Prostate gland (tissue), 2 donors: Measurements from ENCODE around the gene YIPF7. TPM values are rescaled to one million over a fixed set of nuclear protein-coding genes. Genes with fewer than 3 reads are reported as not detected.

Source experiments
- DNase-seq: peaks from one replicate; pipeline ENCODE4 v3.0.0-alpha.2; 2019; ENCODE audit warnings: low spot score
- H3K27ac ChIP-seq, 2 donors: fragments of 200-600 bp; sonication (generic); 2 replicates each; pipeline ENCODE4 v1.5.1; 2017 to 2019
- H3K27me3 ChIP-seq: fragments of 200-600 bp; sonication (generic); replicated peaks from 2 replicates; pipeline ENCODE4 v1.5.1; 2019; ENCODE audit not compliant: insufficient read depth
- H3K36me3 ChIP-seq, 2 donors: fragments of 200-600 bp; sonication (generic); 1 replicate in 1 of 2; 2 replicates in 1 of 2; pipeline versions ENCODE4 v1.5.1 to v1.8.1; 2017 to 2019
- H3K4me1 ChIP-seq: fragments of 200-600 bp; sonication (generic); replicated peaks from 2 replicates; pipeline ENCODE4 v1.5.1; 2019
- H3K4me3 ChIP-seq, 2 donors: fragments of 200-600 bp; sonication (generic); 2 replicates each; pipeline ENCODE4 v1.5.1; 2017 to 2019
- H3K9me3 ChIP-seq: fragments of 200-600 bp; sonication (generic); 2 replicates; pipeline ENCODE4 v1.5.1; 2017
- POLR2A ChIP-seq: fragments of 450-650 bp; IDR thresholded peaks from one replicate; pipeline ENCODE4 v1.6.1; 2016; ENCODE audit warnings: antibody characterized with exemption, mild to moderate bottlenecking
- POLR2AphosphoS5 ChIP-seq: sonication (generic); formaldehyde crosslinking; IDR thresholded peaks from one replicate; pipeline ENCODE4 v1.6.1; 2017; ENCODE audit warnings: antibody characterized with exemption
- WGBS: methylation state at CpG from one replicate; pipeline ENCODE4 v1.1.5; 2018; 5-methylcytosine and 5-hydroxymethylcytosine counted together
- intact Hi-C: fragments of 100-400 bp; cut with DNase I; formaldehyde crosslinking; loops from one replicate; pipeline ENCODE4 v1.14.2; 2022
- total RNA-seq, 2 donors: library from RNA; depleted of rRNA; stranded (reverse); fragments of >200 nt; gene quantifications; one replicate each; pipeline ENCODE4 v1.1.0, GENCODE V29; 2016
- TF ChIP-seq, protein P1 (sequence below), 4 experiments: fragments of 200-600 bp in 2 of 4; fragments of 450-650 bp in 2 of 4; sonication (generic) in 2 of 4; IDR thresholded peaks; 1 replicate in 3 of 4; 2 replicates in 1 of 4; pipeline ENCODE4 v1.5.1; 2016 to 2019; ENCODE audit warnings: antibody characterized with exemption in 4 of 4, mild to moderate bottlenecking in 2 of 4, moderate library complexity in 2 of 4

The YIPF7 gene
- total RNA-seq, 2 donors from 2014 or later: not detected

DNA sequence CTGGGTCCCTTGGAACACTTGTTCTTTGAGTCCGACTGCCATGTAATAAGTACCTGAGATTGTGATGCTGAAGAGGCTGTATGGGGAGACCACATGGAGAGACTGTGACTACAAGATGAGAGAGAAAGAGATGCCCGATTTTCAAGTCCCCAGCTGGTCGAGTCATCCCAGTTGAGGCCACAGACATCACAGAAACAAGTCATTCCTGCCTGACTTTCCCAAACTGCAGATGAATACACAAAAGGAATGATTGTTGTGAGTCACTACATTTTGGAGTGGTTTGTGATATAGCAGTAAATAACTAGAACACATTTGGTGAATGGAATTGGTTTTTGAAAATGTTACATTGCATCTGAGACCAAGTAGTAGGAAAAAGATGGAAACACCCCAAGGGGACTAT lies 9.0 kb upstream of the YIPF7 start:
- no peak for DNase-seq
- no peaks in the 10 kb centered on the region for H3K36me3 ChIP-seq
- no peak overlapping the region for H3K4me3 ChIP-seq
- no peaks in the 10 kb centered on the region for H3K9me3 ChIP-seq
- H3K27me3 ChIP-seq: no peaks in the 10 kb centered on the region
- 68% methylated on average over 3 of the region's 3 CpGs for WGBS
- no peaks in the 10 kb centered on the region for H3K4me1 ChIP-seq
- intact Hi-C loops: no loop called here
- TF ChIP-seq POLR2AphosphoS5 (no peak), POLR2A (no peak)
- TF ChIP-seq, protein P1, sequence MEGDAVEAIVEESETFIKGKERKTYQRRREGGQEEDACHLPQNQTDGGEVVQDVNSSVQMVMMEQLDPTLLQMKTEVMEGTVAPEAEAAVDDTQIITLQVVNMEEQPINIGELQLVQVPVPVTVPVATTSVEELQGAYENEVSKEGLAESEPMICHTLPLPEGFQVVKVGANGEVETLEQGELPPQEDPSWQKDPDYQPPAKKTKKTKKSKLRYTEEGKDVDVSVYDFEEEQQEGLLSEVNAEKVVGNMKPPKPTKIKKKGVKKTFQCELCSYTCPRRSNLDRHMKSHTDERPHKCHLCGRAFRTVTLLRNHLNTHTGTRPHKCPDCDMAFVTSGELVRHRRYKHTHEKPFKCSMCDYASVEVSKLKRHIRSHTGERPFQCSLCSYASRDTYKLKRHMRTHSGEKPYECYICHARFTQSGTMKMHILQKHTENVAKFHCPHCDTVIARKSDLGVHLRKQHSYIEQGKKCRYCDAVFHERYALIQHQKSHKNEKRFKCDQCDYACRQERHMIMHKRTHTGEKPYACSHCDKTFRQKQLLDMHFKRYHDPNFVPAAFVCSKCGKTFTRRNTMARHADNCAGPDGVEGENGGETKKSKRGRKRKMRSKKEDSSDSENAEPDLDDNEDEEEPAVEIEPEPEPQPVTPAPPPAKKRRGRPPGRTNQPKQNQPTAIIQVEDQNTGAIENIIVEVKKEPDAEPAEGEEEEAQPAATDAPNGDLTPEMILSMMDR (IDR thresholded peaks at IDR 0.05): no peak
- H3K27ac ChIP-seq: no peak overlapping the region

DNA sequence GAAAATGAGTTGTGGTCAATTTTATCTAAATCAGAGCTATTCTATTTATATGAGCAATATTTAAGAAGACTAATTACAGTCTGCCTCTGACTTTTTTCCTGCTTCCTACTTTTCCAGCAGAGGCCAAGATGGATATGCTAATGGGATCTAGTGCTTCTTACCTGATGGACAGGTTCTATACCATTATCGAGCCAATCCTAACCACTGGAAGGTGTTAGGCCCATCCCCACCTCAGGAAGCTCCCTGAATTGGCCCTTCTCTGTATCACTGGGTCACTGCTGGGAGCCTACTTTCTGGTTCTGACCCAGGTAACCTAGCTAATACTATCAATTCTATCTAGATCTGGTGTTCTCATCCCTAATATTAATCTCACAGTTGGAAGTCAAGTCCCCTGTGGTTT lies 577 bp upstream of the YIPF7 start:
- WGBS: 86% methylated on average over 1 of the region's 1 CpG
- Histone ChIP-seq H3K4me1 (no peaks in the 10 kb centered on the region), H3K27ac (no peak overlapping the region), H3K9me3 (no peaks in the 10 kb centered on the region), H3K4me3 (no peak overlapping the region), H3K27me3 (no peaks in the 10 kb centered on the region), H3K36me3 (no peaks in the 10 kb centered on the region)
- intact Hi-C loops: no loop called here
- no peak for DNase-seq
- TF ChIP-seq POLR2A (no peak), POLR2AphosphoS5 (no peak)
- TF ChIP-seq, protein P1 (IDR thresholded peaks at IDR 0.05): no peak

DNA sequence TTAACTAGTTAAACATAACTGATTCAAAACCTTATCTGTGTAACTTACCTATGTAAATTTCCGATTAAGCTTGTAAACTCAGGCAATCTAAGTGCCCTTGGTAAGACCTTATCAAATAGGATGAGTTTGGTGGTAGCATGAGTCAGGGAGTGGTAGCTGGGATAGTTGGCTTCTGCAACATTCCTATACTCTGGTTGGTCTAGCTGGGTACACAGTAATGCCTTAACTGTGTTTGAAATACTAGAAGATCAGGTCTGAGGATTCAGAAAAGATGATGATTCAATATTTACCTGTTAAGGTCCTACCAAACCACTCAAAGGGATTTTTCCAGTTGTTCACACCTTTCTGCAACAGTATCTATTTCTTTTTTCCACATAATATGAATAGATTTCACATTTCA lies 5.3 kb downstream of the YIPF7 start:
- WGBS: 58% methylated on average over 1 of the region's 1 CpG
- H3K27me3 ChIP-seq: no peaks in the 10 kb centered on the region
- H3K36me3 ChIP-seq: no peaks in the 10 kb centered on the region
- no peaks in the 10 kb centered on the region for H3K9me3 ChIP-seq
- TF ChIP-seq POLR2AphosphoS5 (no peak), POLR2A (no peak)
- TF ChIP-seq, protein P1 (IDR thresholded peaks at IDR 0.05): no peak
- H3K4me1 ChIP-seq: no peaks in the 10 kb centered on the region
- H3K27ac ChIP-seq: no peak overlapping the region
- no peak overlapping the region for H3K4me3 ChIP-seq
- intact Hi-C loops: no loop called here
- DNase-seq: no peak

DNA sequence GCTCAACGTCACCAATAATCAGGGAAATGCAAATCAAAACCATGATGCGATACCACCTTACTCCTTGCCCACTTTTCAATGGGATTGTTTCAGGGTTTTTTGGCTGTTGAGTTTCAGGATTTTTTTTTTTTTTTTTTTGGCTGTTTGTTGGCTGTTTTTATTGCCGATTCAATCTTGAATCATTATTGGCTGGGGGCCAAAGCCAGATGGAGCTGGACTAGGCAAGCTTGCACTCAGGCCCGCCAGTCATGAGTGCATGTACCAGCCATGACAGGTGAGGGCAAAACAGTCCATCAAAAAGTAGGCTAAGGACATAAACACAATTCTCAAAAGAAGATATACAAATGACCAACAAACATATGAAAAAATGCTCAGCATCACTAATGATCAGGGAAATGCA lies 13.3 kb downstream of the YIPF7 start:
- TF ChIP-seq, protein P1 (IDR thresholded peaks at IDR 0.05): no peak
- TF ChIP-seq POLR2AphosphoS5 (no peak), POLR2A (no peak)
- Histone ChIP-seq H3K36me3 (no peaks in the 10 kb centered on the region), H3K27ac (no peak overlapping the region), H3K4me3 (no peak overlapping the region), H3K9me3 (no peaks in the 10 kb centered on the region), H3K27me3 (no peaks in the 10 kb centered on the region), H3K4me1 (no peaks in the 10 kb centered on the region)
- WGBS: 77% methylated on average over 4 of the region's 4 CpGs
- intact Hi-C loops: no loop called here
- DNase-seq: no peak

DNA sequence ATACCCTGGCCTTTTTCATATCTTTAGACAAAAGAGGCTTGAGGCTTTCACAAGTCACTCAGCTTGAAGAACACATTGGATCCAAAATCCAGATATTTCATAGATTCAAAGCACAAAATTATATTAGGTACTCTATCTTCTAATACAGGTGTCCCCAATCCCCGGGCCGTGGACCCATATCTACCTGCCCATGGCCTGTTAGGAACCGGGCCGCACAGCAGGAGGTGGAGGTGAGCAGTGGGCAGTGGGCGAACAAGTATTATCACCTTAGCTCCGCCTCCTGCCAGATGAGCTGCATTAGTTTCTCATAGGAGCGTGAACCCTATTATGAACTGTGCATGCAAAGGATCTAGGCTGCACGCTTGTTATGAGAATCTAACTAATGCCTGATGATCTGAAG lies 18.7 kb downstream of the YIPF7 start:
- H3K36me3 ChIP-seq: no peaks in the 10 kb centered on the region
- intact Hi-C loops: no loop called here
- H3K27me3 ChIP-seq: no peaks in the 10 kb centered on the region
- H3K27ac ChIP-seq: no peak overlapping the region
- no peaks in the 10 kb centered on the region for H3K9me3 ChIP-seq
- no peak for DNase-seq
- no peak for TF ChIP-seq POLR2AphosphoS5
- no peak for TF ChIP-seq POLR2A
- TF ChIP-seq, protein P1 (IDR thresholded peaks at IDR 0.05): no peak
- H3K4me1 ChIP-seq: no peaks in the 10 kb centered on the region
- 75% methylated on average over 8 of the region's 8 CpGs for WGBS
- H3K4me3 ChIP-seq: no peak overlapping the region
